Stomach (tissue), 9 donors: ENCODE data around the gene THOC2. TPM values are rescaled to one million over a fixed set of nuclear protein-coding genes. Genes with fewer than 3 reads are reported as not detected.

Experiments used
- DNase-seq, 2 donors: peaks; one replicate each; pipeline versions ENCODE4 v3.0.0 to v3.0.0-alpha.2; 2013 to 2019
- H3K27ac ChIP-seq, 5 donors: fragments of 200-600 bp in 4 of 5; sonication (generic) in 4 of 5; one replicate each; pipeline ENCODE4 v1.5.1; 2013 to 2019; ENCODE audit warnings: mild to moderate bottlenecking in 1 of 5, moderate library complexity in 1 of 5
- H3K27me3 ChIP-seq, 3 donors: fragments of 200-600 bp; sonication (generic); one replicate each; pipeline ENCODE4 v1.5.1; 2017 to 2019; ENCODE audit warnings: mixed run types in 1 of 3
- H3K36me3 ChIP-seq, 4 donors: fragments of 200-600 bp; sonication (generic); 1 replicate in 3 of 4; 2 replicates in 1 of 4; pipeline ENCODE4 v1.5.1; 2016 to 2019
- H3K4me1 ChIP-seq, 4 donors: fragments of 200-600 bp; sonication (generic); one replicate each; pipeline ENCODE4 v1.5.1; 2016 to 2019
- H3K4me3 ChIP-seq, 4 donors: fragments of 200-600 bp; sonication (generic) in 3 of 4; one replicate each; pipeline ENCODE4 v1.5.1; 2016 to 2019; ENCODE audit warnings: mild to moderate bottlenecking in 1 of 4
- H3K9me3 ChIP-seq, 4 donors: fragments of 200-600 bp; sonication (generic); one replicate each; pipeline ENCODE4 v1.5.1; 2016 to 2019
- CTCF ChIP-seq, 7 experiments: fragments of 450-650 bp in 4 of 7; fragments of 200-600 bp in 3 of 7; sonication (generic) in 3 of 7; IDR thresholded peaks; one replicate each; pipeline ENCODE4 v1.5.1; 2016 to 2019; ENCODE audit warnings: antibody characterized with exemption in 7 of 7, control low read depth in 2 of 7, mild to moderate bottlenecking in 1 of 7
- EP300 ChIP-seq: sonication (generic); formaldehyde crosslinking; IDR thresholded peaks from one replicate; pipeline ENCODE4 v1.6.1; 2017; ENCODE audit warnings: antibody characterized with exemption
- POLR2A ChIP-seq, 4 donors: fragments of 450-650 bp; IDR thresholded peaks; one replicate each; pipeline ENCODE4 v1.6.1; 2016; ENCODE audit warnings: antibody characterized with exemption in 4 of 4, control low read depth in 2 of 4, mild to moderate bottlenecking in 1 of 4, moderate library complexity in 1 of 4
- POLR2AphosphoS5 ChIP-seq, 3 donors: sonication (generic); formaldehyde crosslinking; IDR thresholded peaks; one replicate each; pipeline ENCODE4 v1.6.1; 2016; ENCODE audit warnings: antibody characterized with exemption in 3 of 3
- WGBS, 5 donors: extraction: QIAGEN DNeasy Blood & Tissue Kit in 3 of 5; methylation state at CpG; one replicate each; pipeline versions ENCODE4 v1.1.5 to v1.1.7; 2013 to 2018; 5-methylcytosine and 5-hydroxymethylcytosine counted together
- intact Hi-C: fragments of 100-400 bp; cut with DNase I; formaldehyde crosslinking; loops from one replicate; pipeline ENCODE4 v1.15.1; 2023; ENCODE audit warnings: low total_unique reads
- polyA plus RNA-seq, 3 donors: library from polyadenylated mRNA; stranded (reverse); fragments of 200-250 nt; gene quantifications; one replicate each; pipeline ENCODE4 v1.2.3, GENCODE V29; 2013
- total RNA-seq, 5 donors: library from RNA; depleted of rRNA; stranded (reverse); fragments of >200 nt; gene quantifications; one replicate each; pipeline versions ENCODE4 v1.1.0 to v1.2.3, GENCODE V29; 2014 to 2016
- donor health status: healthy with polysubstance abuse.
- donor health status: Bipolar disorder and iron deficiency.
- donor health status: healthy.

THOC2 gene
- total and polyA plus RNA-seq, 8 donors, result 17.7 to 217 (median 133) TPM

DNA sequence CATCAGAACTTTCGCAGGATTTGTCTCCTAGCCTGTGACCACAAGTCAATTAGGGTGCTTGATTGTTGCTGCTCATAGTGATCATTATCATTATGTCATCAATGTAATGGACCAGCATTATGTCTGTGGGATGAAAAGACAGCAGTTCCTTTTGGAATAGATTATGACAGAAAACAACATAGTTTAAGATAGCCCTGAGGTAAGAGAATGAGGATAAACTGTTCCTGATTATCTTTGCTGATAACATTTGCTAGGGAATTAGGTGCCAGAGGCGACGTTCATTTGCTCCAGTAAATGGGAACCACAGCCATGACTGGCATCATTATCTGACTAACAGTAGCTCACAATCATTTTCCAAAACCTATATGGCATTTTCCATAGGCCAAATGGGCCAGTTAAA, 12.7 kb upstream of the THOC2 start:
- WGBS, 5 donors, result 48 to 74% (median 63%) methylated on average over 3 of the region's 3 CpGs
- H3K27ac ChIP-seq, result no peak overlapping the region

GRCh38 chrX:123743312-123743711, 10.5 kb upstream of the THOC2 start:
- H3K27ac ChIP-seq, result no peak overlapping the region
- no peak overlapping the region for H3K4me3 ChIP-seq
- DNase-seq, result no peak
- H3K36me3 ChIP-seq, result no peaks in the 10 kb centered on the region
- no peaks in the 10 kb centered on the region for H3K9me3 ChIP-seq
- H3K27me3 ChIP-seq, result no peaks in the 10 kb centered on the region
- no peak for TF ChIP-seq POLR2AphosphoS5 (IDR thresholded peaks at IDR 0.05)
- no peak for TF ChIP-seq CTCF (IDR thresholded peaks at IDR 0.05)
- no peak for TF ChIP-seq POLR2A (IDR thresholded peaks at IDR 0.05)
- TF ChIP-seq EP300, result no peak
- H3K4me1 ChIP-seq, result no peaks in the 10 kb centered on the region
- intact Hi-C loops, result no loop called here
- WGBS, 5 donors, result 83 to 100% (median 92%) methylated on average over 1 of the region's 1 CpG

More for the DNA sequence above, 12.7 kb upstream of the THOC2 start:
- Histone ChIP-seq H3K36me3 (no peaks in the 10 kb centered on the region), H3K27me3 (no peaks in the 10 kb centered on the region), H3K4me1 (no peaks in the 10 kb centered on the region), H3K9me3 (no peaks in the 10 kb centered on the region), H3K4me3 (no peak overlapping the region)
- no peak for DNase-seq
- intact Hi-C loops, result no loop called here
- no peak for TF ChIP-seq CTCF (IDR thresholded peaks at IDR 0.05)
- TF ChIP-seq EP300, result no peak
- TF ChIP-seq POLR2AphosphoS5 (IDR thresholded peaks at IDR 0.05), result no peak
- no peak for TF ChIP-seq POLR2A (IDR thresholded peaks at IDR 0.05)

- 80 to 97% (median 92%) methylated on average over 1 of the region's 1 CpG for WGBS, 5 donors
- Histone ChIP-seq H3K27ac (no peak overlapping the region), H3K9me3 (no peaks in the 10 kb centered on the region), H3K4me1 (no peaks in the 10 kb centered on the region), H3K4me3 (no peak overlapping the region), H3K36me3 (no peaks in the 10 kb centered on the region), H3K27me3 (no peaks in the 10 kb centered on the region)
- DNase-seq, result no peak
- intact Hi-C loops, result no loop called here
- TF ChIP-seq POLR2A (IDR thresholded peaks at IDR 0.05) (no peak), EP300 (no peak), POLR2AphosphoS5 (IDR thresholded peaks at IDR 0.05) (no peak), CTCF (IDR thresholded peaks at IDR 0.05) (no peak)
These were observed 9.6 kb upstream of the THOC2 start for GRCh38 chrX:123742440-123742839.

- WGBS, 5 donors, result 67 to 81% (median 77%) methylated on average over 3 of the region's 3 CpGs
- TF ChIP-seq EP300 (no peak), CTCF (IDR thresholded peaks at IDR 0.05) (no peak), POLR2A (IDR thresholded peaks at IDR 0.05) (no peak)
These were observed 7.7 kb upstream of the THOC2 start for GRCh38 chrX:123740536-123740935.

More at GRCh38 chrX:123740536-123740935, 7.7 kb upstream of the THOC2 start:
- H3K9me3 ChIP-seq, result no peaks in the 10 kb centered on the region
- no peaks in the 10 kb centered on the region for H3K4me1 ChIP-seq
- DNase-seq, result no peak
- no peak overlapping the region for H3K27ac ChIP-seq
- no peaks in the 10 kb centered on the region for H3K27me3 ChIP-seq
- intact Hi-C loops, result no loop called here
- no peak overlapping the region for H3K4me3 ChIP-seq
- no peaks in the 10 kb centered on the region for H3K36me3 ChIP-seq
